Renal cortex interstitium (tissue), 11 donors: ENCODE results near the gene SDK2. TPM values are rescaled to one million over a fixed set of nuclear protein-coding genes. Genes with fewer than 3 reads are reported as not detected.
A peak's percentile ranks its signal among the peaks of the same experiment; 100 is the strongest.

ENCODE experiments used
- DNase-seq, 11 donors: peaks; one replicate each; pipeline ENCODE4 v3.0.0-alpha.2; 2013; ENCODE audit warnings: low read depth in 9 of 11, low spot score in 4 of 11; ENCODE audit errors: extremely low read depth in 1 of 11
- polyA plus RNA-seq, 3 donors: library from polyadenylated mRNA; unstranded; fragments of 120-200 nt; gene quantifications; one replicate each; pipeline ENCODE4 v1.2.1, GENCODE V29; 2013; ENCODE audit not compliant: insufficient read length in 3 of 3

SDK2 gene
- polyA plus RNA-seq, 3 donors, result 6.8 to 11.1 (median 9.2) TPM

GRCh38 chr17:73638556-73638955, 5.7 kb downstream of the SDK2 start:
- DNase-seq, result no peak

GRCh38 chr17:73637866-73638265, 6.4 kb downstream of the SDK2 start:
- DNase-seq, result no peak

GRCh38 chr17:73635101-73635817, 9.0 kb downstream of the SDK2 start:
- DNase-seq, result no peak

- DNase-seq, result no peak
Observed at GRCh38 chr17:73634629-73635028, 9.6 kb downstream of the SDK2 start.

- DNase-seq, result no peak
Observed at GRCh38 chr17:73633736-73634135, 10.5 kb downstream of the SDK2 start.

- no peak for DNase-seq
Observed at GRCh38 chr17:73632513-73632912, 11.7 kb downstream of the SDK2 start.

GRCh38 chr17:73630965-73631595, 13.2 kb downstream of the SDK2 start:
- no peak for DNase-seq

- DNase-seq, result no peak
Observed at GRCh38 chr17:73630531-73630930, 13.7 kb downstream of the SDK2 start.

GRCh38 chr17:73628642-73629552, 15.3 kb downstream of the SDK2 start:
- DNase-seq, result no peak

GRCh38 chr17:73625991-73626673, 18.1 kb downstream of the SDK2 start:
- DNase-seq, result peak in 2 of 11 donors; percentile 32 to 78

- no peak for DNase-seq
Observed at GRCh38 chr17:73625006-73625405, 19.2 kb downstream of the SDK2 start.

- DNase-seq, result no peak
Observed at GRCh38 chr17:73624496-73624988, 19.7 kb downstream of the SDK2 start.

GRCh38 chr17:73623818-73624217, 20.4 kb downstream of the SDK2 start:
- no peak for DNase-seq

- DNase-seq, result no peak
Observed at GRCh38 chr17:73623247-73623646, 21.0 kb downstream of the SDK2 start.

- DNase-seq, result no peak
Observed at GRCh38 chr17:73622381-73622780, 21.9 kb downstream of the SDK2 start.

GRCh38 chr17:73621685-73622084, 22.6 kb downstream of the SDK2 start:
- DNase-seq, result no peak

GRCh38 chr17:73620414-73620813, 23.8 kb downstream of the SDK2 start:
- DNase-seq, result no peak

GRCh38 chr17:73617501-73617900, 26.7 kb downstream of the SDK2 start:
- no peak for DNase-seq

GRCh38 chr17:73616873-73617404, 27.3 kb downstream of the SDK2 start:
- DNase-seq, result no peak
